Calu3 (cell line): ENCODE results near the gene DYTN. TPM values are rescaled to one million over a fixed set of nuclear protein-coding genes. Genes with fewer than 3 reads are reported as not detected.

ENCODE experiments used
- BruUV-seq: library from RNA; stranded (reverse); fragments of 400-500 nt; replicated peaks from 2 replicates; lab custom pipeline; 2021; lab: Mats Ljungman, UMichigan
- CTCF ChIA-PET: fragments of 300-600 bp; sonication (Branson Sonifier 250); formaldehyde crosslinking; loops from one replicate; lab custom pipeline; 2022; ENCODE audit warnings: antibody characterized with exemption; lab: Charles Lee
- DNase-seq: peaks from one replicate; pipeline ENCODE4 v3.0.0; 2022
- H3K27ac Mint-ChIP-seq: one replicate; pipeline ENCODE4 v1.8.0; 2022; ENCODE audit warnings: mixed read lengths; ENCODE audit not compliant: unreplicated experiment
- H3K27me3 Mint-ChIP-seq: one replicate; pipeline ENCODE4 v1.8.0; 2022; ENCODE audit warnings: mixed read lengths; ENCODE audit not compliant: unreplicated experiment
- H3K36me3 Mint-ChIP-seq: one replicate; pipeline ENCODE4 v1.8.0; 2022; ENCODE audit warnings: mild to moderate bottlenecking, moderate library complexity, mixed read lengths; ENCODE audit not compliant: insufficient read depth, unreplicated experiment
- H3K4me1 Mint-ChIP-seq: one replicate; pipeline ENCODE4 v1.8.0; 2022; ENCODE audit warnings: mild to moderate bottlenecking, low read depth, mixed read lengths; ENCODE audit not compliant: unreplicated experiment
- H3K4me3 Mint-ChIP-seq: one replicate; pipeline ENCODE4 v1.8.0; 2022; ENCODE audit warnings: mild to moderate bottlenecking, low read depth, moderate library complexity, mixed read lengths; ENCODE audit not compliant: unreplicated experiment
- H3K9me3 Mint-ChIP-seq: one replicate; pipeline ENCODE4 v1.8.0; 2022; ENCODE audit warnings: low read depth, mixed read lengths; ENCODE audit not compliant: unreplicated experiment
- CTCF ChIP-seq: fragments of 200-600 bp; IDR thresholded peaks from one replicate; pipeline ENCODE4 v1.8.0; 2022; ENCODE audit warnings: antibody characterized with exemption; ENCODE audit not compliant: unreplicated experiment
- intact Hi-C: fragments of 100-400 bp; cut with micrococcal nuclease; formaldehyde crosslinking; loops from one replicate; pipeline ENCODE4 v1.10.0; 2022; ENCODE audit not compliant: unreplicated experiment
- total RNA-seq: library from RNA; stranded (reverse); gene quantifications from 2 replicates; pipeline ENCODE4 v1.2.3, GENCODE V29; 2022

Gene DYTN
- total RNA-seq, 1 experiment from 2014 or later, result not detected

GRCh38 chr2:206665251-206665650 is 52.9 kb downstream of the DYTN start:
- H3K9me3 Mint-ChIP-seq, result no peaks in the 10 kb centered on the region
- no peaks in the 10 kb centered on the region for H3K4me1 Mint-ChIP-seq
- intact Hi-C loops, result loop anchor here (5.0 kb wide), 1 partner anchor 108 kb away; no protein-coding TSS in a partner anchor
- BruUV-seq, result no TSS peak
- CTCF ChIA-PET, result no interaction called here
- no peak overlapping the region for H3K27ac Mint-ChIP-seq
- no peak overlapping the region for H3K4me3 Mint-ChIP-seq
- H3K36me3 Mint-ChIP-seq, result no peaks in the 10 kb centered on the region
- no peak for DNase-seq
- no peak for TF ChIP-seq CTCF
- H3K27me3 Mint-ChIP-seq, result peaks cover 14% of the 10 kb centered on the region

- BruUV-seq, result no TSS peak
- no peaks in the 10 kb centered on the region for H3K27me3 Mint-ChIP-seq
- intact Hi-C loops, result no loop called here
- H3K27ac Mint-ChIP-seq, result no peak overlapping the region
- CTCF ChIA-PET, result no interaction called here
- no peaks in the 10 kb centered on the region for H3K4me1 Mint-ChIP-seq
- no peak overlapping the region for H3K4me3 Mint-ChIP-seq
- no peaks in the 10 kb centered on the region for H3K36me3 Mint-ChIP-seq
- no peak for TF ChIP-seq CTCF
- DNase-seq, result no peak
- H3K9me3 Mint-ChIP-seq, result no peaks in the 10 kb centered on the region
Observed at GRCh38 chr2:206657087-206657486, 61.1 kb downstream of the DYTN start.

GRCh38 chr2:206647985-206648384 is 70.2 kb downstream of the DYTN start:
- Mint-ChIP-seq H3K27ac (no peak overlapping the region), H3K36me3 (no peaks in the 10 kb centered on the region), H3K4me3 (no peak overlapping the region), H3K27me3 (no peaks in the 10 kb centered on the region), H3K9me3 (peaks cover 3% of the 10 kb centered on the region), H3K4me1 (no peaks in the 10 kb centered on the region)
- intact Hi-C loops, result no loop called here
- no peak for TF ChIP-seq CTCF
- BruUV-seq, result no TSS peak
- CTCF ChIA-PET, result no interaction called here
- DNase-seq, result no peak

- Mint-ChIP-seq H3K4me3 (no peak within 1 kb of the TSS), H3K36me3 (no peaks in the 10 kb centered on the region), H3K9me3 (peaks cover 2% of the 10 kb centered on the region), H3K27me3 (no peaks in the 10 kb centered on the region), H3K27ac (no peak within 1 kb of the TSS), H3K4me1 (no peaks in the 10 kb centered on the region)
- CTCF ChIA-PET, result no interaction called here
- intact Hi-C loops, result no loop called here
- peak; percentile 45 for DNase-seq
- no peak for TF ChIP-seq CTCF
- BruUV-seq, result no TSS peak
Observed at GRCh38 chr2:206642075-206643025, 75.8 kb downstream of the DYTN start, which contains the start of gene FAM237A. Gene FAM237A, plus strand, starts transcription at chr2:206642487. Its CDS starts 1,750 bp downstream, at chr2:206644237.
